ENCODE measurements around the gene GSK3B.

GSK3B gene

DNA sequence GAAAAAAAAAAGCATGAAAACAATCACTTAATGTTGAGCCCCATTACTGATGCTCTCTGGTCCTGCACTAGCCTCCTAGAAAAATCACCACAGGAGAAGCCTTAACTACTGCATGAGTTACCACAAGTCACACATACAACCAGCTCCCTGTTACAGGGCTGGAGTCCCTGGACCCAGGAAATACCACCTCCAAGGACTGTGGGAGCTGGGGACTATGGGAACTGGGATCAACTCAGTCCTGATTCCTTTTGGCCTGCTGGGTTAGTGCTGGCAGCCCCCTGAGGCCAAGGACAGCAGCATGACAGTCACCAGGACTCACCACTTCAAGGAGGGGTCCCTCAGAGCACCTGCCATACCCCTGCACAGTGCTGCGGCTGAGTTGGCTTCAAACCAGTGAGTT is 311.8 kb downstream of the GSK3B start:
- TF ChIP-seq SNAI2 (CRISPR knock-in tag; IDR thresholded peaks at IDR 0.05) (no peak), BACH2 (CRISPR knock-in tag; IDR thresholded peaks at IDR 0.05; ENCODE audit: borderline replicate concordance) (no peak), ISL1 (CRISPR knock-in tag; IDR thresholded peaks at IDR 0.05) (no peak), PATZ1 (CRISPR knock-in tag; IDR thresholded peaks at IDR 0.05; ENCODE audit: borderline replicate concordance) (no peak), TCF4 (CRISPR knock-in tag; IDR thresholded peaks at IDR 0.05; ENCODE audit: borderline replicate concordance) (no peak)
- no peak for ATAC-seq

DNA sequence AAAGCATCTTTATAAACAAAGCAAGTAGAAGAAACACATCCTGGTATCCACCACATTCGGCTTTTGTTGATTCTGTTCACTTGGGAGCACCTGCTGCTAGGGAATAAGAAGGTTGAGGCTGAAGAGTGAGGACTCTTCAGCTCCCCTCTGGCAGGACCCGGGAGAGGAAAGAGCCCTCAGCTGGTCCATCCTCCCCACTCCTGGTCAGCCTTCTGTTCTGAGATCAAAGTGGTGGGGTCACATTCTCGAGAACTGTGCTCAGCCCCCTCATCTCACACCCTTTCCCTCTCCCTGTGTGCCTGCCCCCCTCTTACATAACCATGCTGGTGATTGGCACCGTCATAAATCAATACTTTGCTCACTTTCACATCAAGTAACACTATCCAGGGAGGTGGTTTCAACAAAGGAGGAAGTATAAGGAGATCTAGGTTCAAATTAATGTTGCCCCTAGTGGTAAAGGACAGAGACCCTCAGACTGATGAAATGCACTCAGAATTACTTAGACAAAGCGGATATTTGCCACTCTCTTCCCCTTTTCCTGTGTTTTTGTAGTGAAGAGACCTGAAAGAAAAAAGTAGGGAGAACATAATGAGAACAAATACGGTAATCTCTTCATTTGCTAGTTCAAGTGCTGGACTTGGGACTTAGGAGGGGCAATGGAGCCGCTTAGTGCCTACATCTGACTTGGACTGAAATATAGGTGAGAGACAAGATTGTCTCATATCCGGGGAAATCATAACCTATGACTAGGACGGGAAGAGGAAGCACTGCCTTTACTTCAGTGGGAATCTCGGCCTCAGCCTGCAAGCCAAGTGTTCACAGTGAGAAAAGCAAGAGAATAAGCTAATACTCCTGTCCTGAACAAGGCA is 312.7 kb downstream of the GSK3B start, which contains the start of gene NR1I2:
Gene NR1I2 (plus strand): TSS at position 772 of the 869 bp plus-strand sequence.
- TF ChIP-seq ZC3H10 (CRISPR knock-in tag; IDR thresholded peaks at IDR 0.05), result no peak
- TF ChIP-seq ARNTL (CRISPR knock-in tag; IDR thresholded peaks at IDR 0.05; ENCODE audit: borderline replicate concordance, low read depth), result no peak
- no peak for TF ChIP-seq ZNF8 (CRISPR knock-in tag; IDR thresholded peaks at IDR 0.05)
- no peak for TF ChIP-seq TOX (CRISPR knock-in tag; IDR thresholded peaks at IDR 0.05; ENCODE audit: borderline replicate concordance)
- TF ChIP-seq ZNF565 (CRISPR knock-in tag; conservative IDR thresholded peaks at IDR 0.05; ENCODE audit: low read depth), result no peak
- TF ChIP-seq, protein P1, sequence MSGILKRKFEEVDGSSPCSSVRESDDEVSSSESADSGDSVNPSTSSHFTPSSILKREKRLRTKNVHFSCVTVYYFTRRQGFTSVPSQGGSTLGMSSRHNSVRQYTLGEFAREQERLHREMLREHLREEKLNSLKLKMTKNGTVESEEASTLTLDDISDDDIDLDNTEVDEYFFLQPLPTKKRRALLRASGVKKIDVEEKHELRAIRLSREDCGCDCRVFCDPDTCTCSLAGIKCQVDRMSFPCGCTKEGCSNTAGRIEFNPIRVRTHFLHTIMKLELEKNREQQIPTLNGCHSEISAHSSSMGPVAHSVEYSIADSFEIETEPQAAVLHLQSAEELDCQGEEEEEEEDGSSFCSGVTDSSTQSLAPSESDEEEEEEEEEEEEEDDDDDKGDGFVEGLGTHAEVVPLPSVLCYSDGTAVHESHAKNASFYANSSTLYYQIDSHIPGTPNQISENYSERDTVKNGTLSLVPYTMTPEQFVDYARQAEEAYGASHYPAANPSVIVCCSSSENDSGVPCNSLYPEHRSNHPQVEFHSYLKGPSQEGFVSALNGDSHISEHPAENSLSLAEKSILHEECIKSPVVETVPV (CRISPR knock-in tag; IDR thresholded peaks at IDR 0.05), result no peak
- no peak for ATAC-seq

DNA sequence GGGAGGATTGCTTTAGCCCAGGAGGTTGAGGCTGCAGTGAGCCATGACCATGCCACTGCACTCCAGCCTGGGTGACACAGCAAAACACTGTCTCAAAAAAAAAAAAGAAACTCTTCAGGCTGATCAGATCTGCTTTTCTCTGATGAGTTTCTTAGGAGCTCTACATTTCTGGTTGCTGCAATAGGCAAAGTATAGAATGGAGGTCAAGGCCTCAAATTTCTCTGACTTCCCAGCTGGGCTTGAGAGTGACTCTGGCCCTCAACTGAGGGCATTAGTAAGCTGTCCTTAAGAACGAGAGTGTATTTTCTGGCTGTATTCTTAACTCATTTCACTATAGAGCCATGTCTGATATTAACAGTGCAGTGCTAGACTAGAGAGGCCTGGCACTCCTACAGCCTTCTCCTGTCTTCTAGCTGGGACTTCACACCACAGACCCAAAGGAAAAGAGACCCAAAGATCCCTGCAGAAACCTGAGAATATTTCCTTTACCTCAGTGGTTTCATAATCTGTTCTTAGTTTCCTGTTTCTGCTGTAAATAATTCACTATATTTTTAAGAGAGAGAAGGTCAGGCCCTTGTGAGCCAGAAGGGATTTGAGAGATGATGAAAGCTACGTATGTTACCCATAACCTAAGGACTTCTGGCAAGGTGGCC is 314.4 kb downstream of the GSK3B start:
- ATAC-seq, result no peak
- TF ChIP-seq CSDC2 (CRISPR knock-in tag; IDR thresholded peaks at IDR 0.05) (no peak), ZNF8 (CRISPR knock-in tag; IDR thresholded peaks at IDR 0.05) (no peak), ESRRG (CRISPR knock-in tag; IDR thresholded peaks at IDR 0.05) (no peak), BACH2 (CRISPR knock-in tag; IDR thresholded peaks at IDR 0.05; ENCODE audit: borderline replicate concordance) (no peak), OSR1 (CRISPR knock-in tag; IDR thresholded peaks at IDR 0.05) (no peak), ARNTL (CRISPR knock-in tag; IDR thresholded peaks at IDR 0.05; ENCODE audit: borderline replicate concordance, low read depth) (no peak), SNAI2 (CRISPR knock-in tag; IDR thresholded peaks at IDR 0.05) (no peak), RARB (CRISPR knock-in tag; IDR thresholded peaks at IDR 0.05) (no peak), ISL1 (CRISPR knock-in tag; IDR thresholded peaks at IDR 0.05) (no peak), TCF4 (CRISPR knock-in tag; IDR thresholded peaks at IDR 0.05; ENCODE audit: borderline replicate concordance) (no peak), ZC3H10 (CRISPR knock-in tag; IDR thresholded peaks at IDR 0.05) (no peak), PATZ1 (CRISPR knock-in tag; IDR thresholded peaks at IDR 0.05; ENCODE audit: borderline replicate concordance) (no peak)
- TF ChIP-seq, protein P2, sequence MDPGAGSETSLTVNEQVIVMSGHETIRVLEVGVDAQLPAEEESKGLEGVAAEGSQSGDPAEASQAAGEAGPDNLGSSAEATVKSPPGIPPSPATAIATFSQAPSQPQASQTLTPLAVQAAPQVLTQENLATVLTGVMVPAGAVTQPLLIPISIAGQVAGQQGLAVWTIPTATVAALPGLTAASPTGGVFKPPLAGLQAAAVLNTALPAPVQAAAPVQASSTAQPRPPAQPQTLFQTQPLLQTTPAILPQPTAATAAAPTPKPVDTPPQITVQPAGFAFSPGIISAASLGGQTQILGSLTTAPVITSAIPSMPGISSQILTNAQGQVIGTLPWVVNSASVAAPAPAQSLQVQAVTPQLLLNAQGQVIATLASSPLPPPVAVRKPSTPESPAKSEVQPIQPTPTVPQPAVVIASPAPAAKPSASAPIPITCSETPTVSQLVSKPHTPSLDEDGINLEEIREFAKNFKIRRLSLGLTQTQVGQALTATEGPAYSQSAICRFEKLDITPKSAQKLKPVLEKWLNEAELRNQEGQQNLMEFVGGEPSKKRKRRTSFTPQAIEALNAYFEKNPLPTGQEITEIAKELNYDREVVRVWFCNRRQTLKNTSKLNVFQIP (CRISPR knock-in tag; IDR thresholded peaks at IDR 0.05; ENCODE audit: borderline replicate concordance, low read depth), result no peak

DNA sequence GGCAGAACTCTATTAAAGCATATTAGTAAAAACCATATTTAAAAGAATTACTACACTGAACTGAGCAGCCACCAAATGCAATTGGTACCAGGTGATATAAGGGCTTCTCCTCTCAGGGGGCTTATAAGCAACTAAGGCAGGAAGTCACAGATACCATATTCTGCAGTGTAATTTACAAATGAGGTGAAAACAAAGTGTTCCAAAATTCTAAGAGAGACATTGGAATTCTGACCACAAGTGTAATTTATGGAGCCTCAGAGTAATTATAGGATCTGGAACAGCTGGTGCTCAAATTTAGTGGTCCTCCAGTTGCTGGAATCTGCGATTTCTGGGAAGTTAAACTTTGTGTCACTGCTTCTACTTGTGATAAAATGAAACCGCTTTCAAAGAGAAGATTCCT is 315.4 kb downstream of the GSK3B start:
- TF ChIP-seq RARB (CRISPR knock-in tag; IDR thresholded peaks at IDR 0.05) (no peak), PATZ1 (CRISPR knock-in tag; IDR thresholded peaks at IDR 0.05; ENCODE audit: borderline replicate concordance) (no peak), ZC3H10 (CRISPR knock-in tag; IDR thresholded peaks at IDR 0.05) (no peak), ARNTL (CRISPR knock-in tag; IDR thresholded peaks at IDR 0.05; ENCODE audit: borderline replicate concordance, low read depth) (no peak), ZNF70 (CRISPR knock-in tag; IDR thresholded peaks at IDR 0.05) (no peak), ZNF565 (CRISPR knock-in tag; conservative IDR thresholded peaks at IDR 0.05; ENCODE audit: low read depth) (no peak), TCF4 (CRISPR knock-in tag; IDR thresholded peaks at IDR 0.05; ENCODE audit: borderline replicate concordance) (no peak), ESRRG (CRISPR knock-in tag; IDR thresholded peaks at IDR 0.05) (no peak), BACH2 (CRISPR knock-in tag; IDR thresholded peaks at IDR 0.05; ENCODE audit: borderline replicate concordance) (no peak)
- TF ChIP-seq, protein P1 (CRISPR knock-in tag; IDR thresholded peaks at IDR 0.05), result no peak
- no peak for ATAC-seq
